Measurements from ENCODE around the gene PLCE1. TPM values are rescaled to one million over a fixed set of nuclear protein-coding genes. Genes with fewer than 3 reads are reported as not detected.

The PLCE1 gene
- total and polyA plus RNA-seq, 2 donors (not counting 3 experiments of a cell fraction or from before 2014, with no cell fraction given): 0.01 to 0.04 TPM

DNA sequence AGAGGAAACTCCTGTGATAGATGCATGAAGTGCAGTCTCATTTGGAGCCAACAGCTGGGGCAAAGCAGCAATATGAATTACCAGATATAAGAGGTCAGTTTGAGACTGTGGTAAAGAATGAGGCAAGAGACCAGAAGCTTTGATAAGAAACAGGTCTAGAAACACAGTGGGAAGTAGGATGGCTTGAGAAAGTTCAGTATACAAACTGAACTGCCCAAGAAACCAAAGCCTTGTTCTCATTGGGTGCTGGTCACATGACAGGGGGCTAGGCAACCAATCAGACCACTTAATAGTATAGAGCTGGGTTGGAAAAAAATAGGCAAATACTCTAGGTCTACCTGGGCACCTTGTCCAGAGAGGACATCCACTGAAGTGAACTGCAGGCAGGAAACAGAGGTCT lies 46.2 kb upstream of the PLCE1 start:
- no peaks in the 10 kb centered on the region for H3K9me1 ChIP-seq (replicated peaks; ENCODE audit: control insufficient read depth, extremely low read depth, insufficient read depth, low read length)
- H3K79me2 ChIP-seq (ENCODE audit: control insufficient read depth, insufficient read depth, low read length): no peaks in the 10 kb centered on the region
- H3K27ac ChIP-seq (ENCODE audit: insufficient read depth, low read depth, low read length): no peak overlapping the region
- no peak overlapping the region for H3K4me2 ChIP-seq (ENCODE audit: insufficient read depth, low read length)
- TF ChIP-seq EZH2 (IDR thresholded peaks at IDR 0.05; ENCODE audit: borderline replicate concordance, low read depth, low read length, severe bottlenecking) (no peak), JUN (IDR thresholded peaks at IDR 0.05; ENCODE audit: borderline replicate concordance, insufficient read depth, insufficient read length, low read depth) (no peak), POLR2A (IDR thresholded peaks at IDR 0.05; ENCODE audit: low read depth, low read length) (no peak), POLR2AphosphoS5 (IDR thresholded peaks at IDR 0.05; ENCODE audit: insufficient read depth, low read depth, low read length) (no peak), FOS (IDR thresholded peaks at IDR 0.05; ENCODE audit: borderline replicate concordance, insufficient read depth, low read length) (no peak), MYC (IDR thresholded peaks at IDR 0.05; ENCODE audit: low read depth, low read length) (no peak), GATA2 (IDR thresholded peaks at IDR 0.05; ENCODE audit: insufficient read depth, insufficient read length, low read depth, low read length) (no peak)
- TF ChIP-seq, protein P1, sequence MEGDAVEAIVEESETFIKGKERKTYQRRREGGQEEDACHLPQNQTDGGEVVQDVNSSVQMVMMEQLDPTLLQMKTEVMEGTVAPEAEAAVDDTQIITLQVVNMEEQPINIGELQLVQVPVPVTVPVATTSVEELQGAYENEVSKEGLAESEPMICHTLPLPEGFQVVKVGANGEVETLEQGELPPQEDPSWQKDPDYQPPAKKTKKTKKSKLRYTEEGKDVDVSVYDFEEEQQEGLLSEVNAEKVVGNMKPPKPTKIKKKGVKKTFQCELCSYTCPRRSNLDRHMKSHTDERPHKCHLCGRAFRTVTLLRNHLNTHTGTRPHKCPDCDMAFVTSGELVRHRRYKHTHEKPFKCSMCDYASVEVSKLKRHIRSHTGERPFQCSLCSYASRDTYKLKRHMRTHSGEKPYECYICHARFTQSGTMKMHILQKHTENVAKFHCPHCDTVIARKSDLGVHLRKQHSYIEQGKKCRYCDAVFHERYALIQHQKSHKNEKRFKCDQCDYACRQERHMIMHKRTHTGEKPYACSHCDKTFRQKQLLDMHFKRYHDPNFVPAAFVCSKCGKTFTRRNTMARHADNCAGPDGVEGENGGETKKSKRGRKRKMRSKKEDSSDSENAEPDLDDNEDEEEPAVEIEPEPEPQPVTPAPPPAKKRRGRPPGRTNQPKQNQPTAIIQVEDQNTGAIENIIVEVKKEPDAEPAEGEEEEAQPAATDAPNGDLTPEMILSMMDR (IDR thresholded peaks at IDR 0.05; ENCODE audit: extremely low read depth in 1 of 2, insufficient read depth in 1 of 2, low read depth in 1 of 2, low read length in 2 of 2): no peak
- TF ChIP-seq, protein P2, sequence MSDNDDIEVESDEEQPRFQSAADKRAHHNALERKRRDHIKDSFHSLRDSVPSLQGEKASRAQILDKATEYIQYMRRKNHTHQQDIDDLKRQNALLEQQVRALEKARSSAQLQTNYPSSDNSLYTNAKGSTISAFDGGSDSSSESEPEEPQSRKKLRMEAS (IDR thresholded peaks at IDR 0.05; ENCODE audit: insufficient read depth, insufficient read length): no peak
- ChIA-PET CTCF (no interaction called here), POLR2A (no interaction called here)
- no TSS peak for BruUV-seq (replicated peaks)
- no peak for FAIRE-seq
- no peak overlapping the region for H2AFZ ChIP-seq (ENCODE audit: low read depth, low read length)
- no peaks in the 10 kb centered on the region for H3K9me3 ChIP-seq (replicated peaks; ENCODE audit: control insufficient read depth, insufficient read depth, low read length)
- dilution Hi-C loops (cut with MboI; ENCODE audit: extremely low pct_ligation_motif_present, low sequenced_read_pairs): no loop called here
- intact Hi-C loops (cut with micrococcal nuclease): no loop called here
- H3K9ac ChIP-seq (replicated peaks; ENCODE audit: extremely low read depth, insufficient read depth, low read length): no peak overlapping the region
- DNase-seq (ENCODE audit: low read depth, low spot score): no peak
- no peaks in the 10 kb centered on the region for H4K20me1 ChIP-seq (replicated peaks; ENCODE audit: control insufficient read depth, extremely low read depth, insufficient read depth, low read length)
- no peak overlapping the region for H3K4me3 ChIP-seq (replicated peaks in 1 of 3; ENCODE audit: insufficient read depth in 1 of 3, low read depth in 1 of 3, low read length in 3 of 3)
- no peaks in the 10 kb centered on the region for H3K36me3 ChIP-seq (ENCODE audit: control insufficient read depth in 2 of 2, extremely low read depth in 1 of 2, insufficient read depth in 2 of 2, low read length in 2 of 2)
- H3K4me1 ChIP-seq (ENCODE audit: control insufficient read depth, extremely low read depth, insufficient read depth, low read length): no peaks in the 10 kb centered on the region
- no peaks in the 10 kb centered on the region for H3K27me3 ChIP-seq (ENCODE audit: control insufficient read depth in 2 of 2, insufficient read depth in 2 of 2, low read length in 2 of 2)

Measured in endothelial cell of umbilical vein (primary cell).